ENCODE measurements around the gene KIAA0930. TPM values are rescaled to one million over a fixed set of nuclear protein-coding genes. Genes with fewer than 3 reads are reported as not detected.
A peak's percentile ranks its signal among the peaks of the same experiment; 100 is the strongest.

KIAA0930 gene
- total RNA-seq, 1 donor, result 43.4 TPM

- DNase-seq (ENCODE audit: insufficient read length, low spot score, missing footprints), result peak; percentile 99
- Histone ChIP-seq H3K36me3 (ENCODE audit: insufficient read depth, low read length) (peaks cover 17% of the 10 kb centered on the region), H3K27ac (ENCODE audit: low read depth, low read length) (peak within 1 kb of the TSS; percentile 88), H2AFZ (ENCODE audit: low read length) (peak within 1 kb of the TSS; percentile 68), H4K20me1 (ENCODE audit: insufficient read depth, low read length) (no peaks in the 10 kb centered on the region), H3K4me1 (ENCODE audit: insufficient read depth, low read length) (peaks cover 36% of the 10 kb centered on the region), H3K9me3 (ENCODE audit: low read depth, low read length) (no peaks in the 10 kb centered on the region), H3K27me3 (ENCODE audit: insufficient read depth, low read length) (no peaks in the 10 kb centered on the region), H3K4me3 (ENCODE audit: insufficient read depth, low read length) (peak within 1 kb of the TSS; percentile 90), H3K79me2 (ENCODE audit: insufficient read depth, low read length) (peaks cover 85% of the 10 kb centered on the region), H3K4me2 (ENCODE audit: insufficient read depth, low read length) (peak within 1 kb of the TSS; percentile 88)
- peak; percentile 5 for TF ChIP-seq CTCF (IDR thresholded peaks at IDR 0.05; ENCODE audit: extremely low read depth, low read depth, low read length)
These were observed 77.0 kb downstream of the KIAA0930 start, which contains the start of gene NUP50 for GRCh38 chr22:45163451-45164269. Gene NUP50, plus strand, starts transcription at chr22:45163925. Its CDS starts 4,253 bp downstream, at chr22:45168178.

GRCh38 chr22:45163099-45163450, 77.6 kb downstream of the KIAA0930 start:
- no peaks in the 10 kb centered on the region for H3K9me3 ChIP-seq (ENCODE audit: low read depth, low read length)
- no peaks in the 10 kb centered on the region for H4K20me1 ChIP-seq (ENCODE audit: insufficient read depth, low read length)
- no peak for TF ChIP-seq CTCF (IDR thresholded peaks at IDR 0.05; ENCODE audit: extremely low read depth, low read depth, low read length)
- H3K36me3 ChIP-seq (ENCODE audit: insufficient read depth, low read length), result peaks cover 11% of the 10 kb centered on the region
- no peaks in the 10 kb centered on the region for H3K27me3 ChIP-seq (ENCODE audit: insufficient read depth, low read length)
- H3K4me2 ChIP-seq (ENCODE audit: insufficient read depth, low read length), result peak overlapping the region; percentile 87
- H3K79me2 ChIP-seq (ENCODE audit: insufficient read depth, low read length), result peaks cover 84% of the 10 kb centered on the region
- H3K4me1 ChIP-seq (ENCODE audit: insufficient read depth, low read length), result peaks cover 41% of the 10 kb centered on the region
- peak overlapping the region; percentile 90 for H3K4me3 ChIP-seq (ENCODE audit: insufficient read depth, low read length)
- H3K27ac ChIP-seq (ENCODE audit: low read depth, low read length), result peak overlapping the region; percentile 88
- peak; percentile 81 for DNase-seq (ENCODE audit: insufficient read length, low spot score, missing footprints)
- peak overlapping the region; percentile 68 for H2AFZ ChIP-seq (ENCODE audit: low read length)

GRCh38 chr22:45162531-45162930, 78.2 kb downstream of the KIAA0930 start:
- Histone ChIP-seq H3K36me3 (ENCODE audit: insufficient read depth, low read length) (peaks cover 12% of the 10 kb centered on the region), H3K4me2 (ENCODE audit: insufficient read depth, low read length) (peak overlapping the region; percentile 87), H2AFZ (ENCODE audit: low read length) (no peak overlapping the region), H3K79me2 (ENCODE audit: insufficient read depth, low read length) (peaks cover 84% of the 10 kb centered on the region), H4K20me1 (ENCODE audit: insufficient read depth, low read length) (peaks cover 3% of the 10 kb centered on the region), H3K4me3 (ENCODE audit: insufficient read depth, low read length) (peak overlapping the region; percentile 90), H3K9me3 (ENCODE audit: low read depth, low read length) (no peaks in the 10 kb centered on the region), H3K27me3 (ENCODE audit: insufficient read depth, low read length) (no peaks in the 10 kb centered on the region), H3K4me1 (ENCODE audit: insufficient read depth, low read length) (peaks cover 44% of the 10 kb centered on the region), H3K27ac (ENCODE audit: low read depth, low read length) (peak overlapping the region; percentile 88)
- no peak for DNase-seq (ENCODE audit: insufficient read length, low spot score, missing footprints)
- no peak for TF ChIP-seq CTCF (IDR thresholded peaks at IDR 0.05; ENCODE audit: extremely low read depth, low read depth, low read length)

GRCh38 chr22:45159652-45160462, 80.8 kb downstream of the KIAA0930 start:
- Histone ChIP-seq H3K27ac (ENCODE audit: low read depth, low read length) (peak overlapping the region; percentile 89), H3K36me3 (ENCODE audit: insufficient read depth, low read length) (peaks cover 20% of the 10 kb centered on the region), H3K79me2 (ENCODE audit: insufficient read depth, low read length) (peaks cover 79% of the 10 kb centered on the region), H3K4me1 (ENCODE audit: insufficient read depth, low read length) (peaks cover 39% of the 10 kb centered on the region), H3K9me3 (ENCODE audit: low read depth, low read length) (no peaks in the 10 kb centered on the region), H4K20me1 (ENCODE audit: insufficient read depth, low read length) (peaks cover 3% of the 10 kb centered on the region), H3K4me2 (ENCODE audit: insufficient read depth, low read length) (peak overlapping the region; percentile 26), H3K27me3 (ENCODE audit: insufficient read depth, low read length) (no peaks in the 10 kb centered on the region), H3K4me3 (ENCODE audit: insufficient read depth, low read length) (no peak overlapping the region), H2AFZ (ENCODE audit: low read length) (no peak overlapping the region)
- no peak for DNase-seq (ENCODE audit: insufficient read length, low spot score, missing footprints)
- no peak for TF ChIP-seq CTCF (IDR thresholded peaks at IDR 0.05; ENCODE audit: extremely low read depth, low read depth, low read length)

Measured in osteoblast (primary cell).